IPS-18a (cell line): Measurements from ENCODE around the gene DNAJC6.
"Not testable (repeated sequence)": the region's sequence is repeated elsewhere in the genome, so short reads cannot be mapped to it uniquely, and the experiment has no call there.

Experiments
- H3K27ac ChIP-seq: one replicate; pipeline ENCODE4 v1.5.1; 2013; ENCODE audit warnings: low read length
- H3K27me3 ChIP-seq: one replicate; pipeline ENCODE4 v1.6.1; 2013; ENCODE audit warnings: mild to moderate bottlenecking, low read length; ENCODE audit not compliant: control insufficient read depth, insufficient read depth
- H3K36me3 ChIP-seq: one replicate; pipeline ENCODE4 v1.6.1; 2013; ENCODE audit warnings: low read depth, low read length; ENCODE audit not compliant: control insufficient read depth
- H3K4me1 ChIP-seq: one replicate; pipeline ENCODE4 v1.6.1; 2013; ENCODE audit warnings: low read depth, low read length; ENCODE audit not compliant: control insufficient read depth
- H3K4me3 ChIP-seq: one replicate; pipeline ENCODE4 v1.5.1; 2013; ENCODE audit warnings: low read length
- H3K9ac ChIP-seq: one replicate; pipeline ENCODE4 v1.6.1; 2013; ENCODE audit warnings: mild to moderate bottlenecking, low read length, moderate library complexity
- H3K9me3 ChIP-seq: one replicate; pipeline ENCODE4 v1.6.1; 2013; ENCODE audit warnings: low read depth, low read length; ENCODE audit not compliant: control insufficient read depth

The DNAJC6 gene

DNA sequence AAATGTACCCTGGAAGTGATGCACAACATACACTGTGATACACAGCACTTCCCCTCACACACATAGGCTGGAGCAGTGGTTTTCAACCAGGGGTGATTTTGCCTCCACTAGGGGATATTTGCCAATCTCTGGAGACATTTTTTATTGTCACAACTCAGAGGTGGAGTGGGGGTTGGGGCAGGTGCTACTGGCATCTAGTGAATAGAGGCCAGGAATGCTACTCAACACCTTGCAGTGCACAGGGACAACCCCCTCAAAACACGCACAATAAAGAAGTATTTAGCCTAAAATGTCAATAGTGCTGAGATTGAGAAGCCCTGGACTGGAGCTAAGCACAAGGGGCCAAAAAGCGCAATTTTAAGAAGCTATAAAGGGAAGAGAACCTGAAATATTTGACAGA, 54.1 kb downstream of the DNAJC6 start:
- Histone ChIP-seq H3K27ac (no peak overlapping the region), H3K36me3 (no peaks in the 10 kb centered on the region), H3K9me3 (no peaks in the 10 kb centered on the region), H3K4me1 (peaks cover 3% of the 10 kb centered on the region), H3K4me3 (no peak overlapping the region), H3K9ac (no peak overlapping the region), H3K27me3 (no peaks in the 10 kb centered on the region)

DNA sequence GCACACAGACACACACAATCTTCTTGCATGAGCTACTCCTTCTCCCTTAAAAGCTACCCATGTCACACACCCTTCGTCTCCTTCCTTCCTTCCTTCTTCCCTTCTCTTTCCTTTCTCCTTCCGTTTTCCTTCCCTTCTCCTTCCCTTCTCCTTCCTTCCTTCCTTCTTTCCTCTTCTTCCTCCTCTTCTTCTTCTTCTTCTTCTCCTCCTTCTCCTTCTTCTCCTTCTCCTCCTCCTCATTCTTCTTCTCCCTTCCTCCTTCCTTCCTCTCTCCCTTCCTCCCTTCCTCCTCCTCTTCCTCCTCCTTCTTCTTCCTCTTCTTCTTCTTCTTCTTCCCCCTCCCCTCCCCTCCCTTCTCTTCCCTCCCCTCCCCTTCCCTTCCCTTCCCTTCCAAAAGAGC, 59.1 kb downstream of the DNAJC6 start:
- no peaks in the 10 kb centered on the region for H3K9me3 ChIP-seq
- no peak overlapping the region for H3K9ac ChIP-seq
- H3K4me3 ChIP-seq: no peak overlapping the region
- H3K36me3 ChIP-seq: no peaks in the 10 kb centered on the region
- no peaks in the 10 kb centered on the region for H3K27me3 ChIP-seq
- H3K27ac ChIP-seq: no peak overlapping the region
- H3K4me1 ChIP-seq: peaks cover 3% of the 10 kb centered on the region

DNA sequence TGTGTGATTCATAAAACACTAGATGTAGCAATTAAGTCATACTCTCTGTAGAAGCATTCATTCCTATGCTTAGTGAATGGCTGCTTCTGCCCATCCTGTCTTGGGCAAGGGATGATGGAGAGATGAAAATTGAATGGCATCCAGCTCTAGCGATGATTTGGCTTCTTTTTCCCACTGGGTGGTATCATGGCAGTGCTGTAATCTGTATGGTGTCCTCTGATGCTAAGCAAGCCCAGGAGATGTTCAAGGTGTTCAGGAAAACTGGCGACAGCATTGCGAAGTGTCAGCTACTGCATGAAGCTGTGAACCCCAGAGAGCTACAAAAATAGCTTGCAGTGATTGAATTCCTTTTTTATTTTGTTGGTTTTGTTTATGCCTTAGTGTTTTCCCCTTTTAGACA, 62.2 kb downstream of the DNAJC6 start:
- no peak overlapping the region for H3K9ac ChIP-seq
- H3K4me1 ChIP-seq: no peaks in the 10 kb centered on the region
- H3K36me3 ChIP-seq: no peaks in the 10 kb centered on the region
- H3K4me3 ChIP-seq: no peak overlapping the region
- H3K9me3 ChIP-seq: no peaks in the 10 kb centered on the region
- no peak overlapping the region for H3K27ac ChIP-seq
- H3K27me3 ChIP-seq: no peaks in the 10 kb centered on the region

DNA sequence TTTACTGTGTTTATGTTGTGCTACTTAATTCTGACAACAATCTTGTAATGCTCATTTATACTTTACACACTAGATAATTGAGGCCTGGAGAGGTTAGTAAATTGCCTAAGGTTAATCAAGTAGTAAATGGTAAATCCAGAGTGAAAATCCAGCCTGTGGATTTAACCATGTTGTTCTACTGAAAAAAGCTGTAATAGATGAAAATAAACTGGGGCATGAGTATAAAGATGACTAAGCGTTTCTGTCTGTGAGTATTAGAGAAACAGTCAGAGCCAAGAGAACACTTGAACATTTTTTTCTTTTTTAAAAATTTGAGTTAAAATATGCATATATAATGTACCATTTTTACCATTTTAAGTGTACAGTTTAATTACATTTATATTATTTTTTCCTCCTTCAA, 63.2 kb downstream of the DNAJC6 start:
- no peaks in the 10 kb centered on the region for H3K27me3 ChIP-seq
- H3K9ac ChIP-seq: no peak overlapping the region
- no peaks in the 10 kb centered on the region for H3K9me3 ChIP-seq
- no peak overlapping the region for H3K27ac ChIP-seq
- H3K4me1 ChIP-seq: no peaks in the 10 kb centered on the region
- H3K4me3 ChIP-seq: no peak overlapping the region
- H3K36me3 ChIP-seq: no peaks in the 10 kb centered on the region

- Histone ChIP-seq H3K4me3 (no peak overlapping the region), H3K27me3 (no peaks in the 10 kb centered on the region), H3K36me3 (no peaks in the 10 kb centered on the region), H3K27ac (no peak overlapping the region), H3K4me1 (no peaks in the 10 kb centered on the region), H3K9ac (no peak overlapping the region), H3K9me3 (no peaks in the 10 kb centered on the region)
Measured at GRCh38 chr1:65377496-65378246, 68.3 kb downstream of the DNAJC6 start.

GRCh38 chr1:65378247-65378946, 69.1 kb downstream of the DNAJC6 start:
- no peaks in the 10 kb centered on the region for H3K36me3 ChIP-seq
- H3K4me3 ChIP-seq: no peak overlapping the region
- no peak overlapping the region for H3K9ac ChIP-seq
- H3K4me1 ChIP-seq: no peaks in the 10 kb centered on the region
- H3K9me3 ChIP-seq: no peaks in the 10 kb centered on the region
- H3K27ac ChIP-seq: no peak overlapping the region
- H3K27me3 ChIP-seq: no peaks in the 10 kb centered on the region

GRCh38 chr1:65384426-65384825, 75.1 kb downstream of the DNAJC6 start:
- H3K36me3 ChIP-seq, H3K4me3 ChIP-seq, H3K27me3 ChIP-seq, H3K9me3 ChIP-seq, H3K4me1 ChIP-seq, H3K27ac ChIP-seq, H3K9ac ChIP-seq: not testable (repeated sequence)

- no peaks in the 10 kb centered on the region for H3K36me3 ChIP-seq
- no peak overlapping the region for H3K9ac ChIP-seq
- no peaks in the 10 kb centered on the region for H3K4me1 ChIP-seq
- H3K4me3 ChIP-seq: no peak overlapping the region
- H3K27me3 ChIP-seq: no peaks in the 10 kb centered on the region
- no peak overlapping the region for H3K27ac ChIP-seq
- no peaks in the 10 kb centered on the region for H3K9me3 ChIP-seq
Measured at GRCh38 chr1:65386439-65386838, 77.1 kb downstream of the DNAJC6 start.

DNA sequence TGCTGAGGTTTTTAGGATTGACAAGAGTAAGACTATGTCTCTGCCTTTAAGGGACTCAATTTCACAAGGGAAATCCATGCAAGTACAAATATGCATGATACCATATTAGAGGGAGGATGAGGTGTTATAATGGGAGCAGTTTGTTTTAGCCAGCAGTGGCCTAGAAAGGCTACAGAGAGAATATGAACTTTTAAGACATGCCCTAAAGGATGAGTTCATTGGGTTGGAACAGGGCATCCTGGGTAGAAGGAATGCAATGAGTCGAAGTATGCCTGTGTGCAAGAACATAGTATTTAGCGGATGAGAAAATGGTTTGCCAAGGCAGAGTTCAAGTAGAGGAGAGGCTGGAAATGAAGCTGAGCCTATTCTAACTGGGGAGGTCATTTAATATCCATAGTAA, 78.5 kb downstream of the DNAJC6 start:
- Histone ChIP-seq H3K36me3 (no peaks in the 10 kb centered on the region), H3K27me3 (no peaks in the 10 kb centered on the region), H3K27ac (no peak overlapping the region), H3K4me3 (no peak overlapping the region), H3K9ac (no peak overlapping the region), H3K4me1 (no peaks in the 10 kb centered on the region), H3K9me3 (no peaks in the 10 kb centered on the region)

DNA sequence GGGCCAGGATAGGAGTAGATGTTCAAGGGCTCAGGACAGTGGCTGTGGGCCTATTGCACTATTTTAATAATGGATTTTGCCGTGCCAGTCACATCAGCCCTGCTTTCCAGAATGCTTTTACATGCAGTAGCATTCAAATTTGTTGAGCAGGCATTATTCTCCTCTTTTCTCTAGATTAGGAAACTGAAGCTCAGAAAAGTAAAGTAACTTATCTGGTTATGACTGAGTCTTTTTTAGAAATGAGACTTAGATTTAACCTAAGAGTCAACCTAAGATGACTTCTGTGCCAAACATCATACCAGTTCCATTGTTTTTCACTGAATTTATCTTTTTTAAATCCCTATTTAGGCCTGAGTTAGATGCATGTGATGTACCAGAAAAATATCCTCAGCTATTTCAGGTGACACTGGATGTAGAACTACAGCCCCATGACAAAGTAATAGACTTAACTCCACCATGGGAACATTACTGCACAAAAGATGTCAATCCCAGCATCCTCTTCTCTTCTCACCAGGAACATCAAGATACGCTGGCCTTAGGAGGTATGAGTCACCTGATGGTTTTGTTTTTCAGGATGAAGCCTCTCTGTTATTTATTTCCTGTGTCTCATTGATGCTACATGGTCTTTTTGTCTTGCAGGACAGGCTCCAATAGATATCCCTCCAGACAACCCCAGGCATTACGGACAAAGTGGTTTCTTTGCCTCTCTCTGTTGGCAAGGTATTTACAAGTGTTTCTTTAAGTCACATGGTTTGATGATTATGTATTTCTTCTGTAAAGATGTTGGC, 79.8 kb downstream of the DNAJC6 start:
- Histone ChIP-seq H3K27ac (no peak overlapping the region), H3K9ac (no peak overlapping the region), H3K4me3 (no peak overlapping the region), H3K4me1 (no peaks in the 10 kb centered on the region), H3K27me3 (no peaks in the 10 kb centered on the region), H3K9me3 (no peaks in the 10 kb centered on the region), H3K36me3 (no peaks in the 10 kb centered on the region)

GRCh38 chr1:65392497-65392896, 83.2 kb downstream of the DNAJC6 start:
- Histone ChIP-seq H3K4me3 (no peak overlapping the region), H3K9ac (no peak overlapping the region), H3K27ac (no peak overlapping the region), H3K4me1 (no peaks in the 10 kb centered on the region), H3K9me3 (no peaks in the 10 kb centered on the region), H3K27me3 (no peaks in the 10 kb centered on the region), H3K36me3 (no peaks in the 10 kb centered on the region)
